HepG2 (cell line): ENCODE results near the gene EFNA3. TPM values are rescaled to one million over a fixed set of nuclear protein-coding genes. Genes with fewer than 3 reads are reported as not detected.
A peak's percentile ranks its signal among the peaks of the same experiment; 100 is the strongest.

ENCODE experiments used
- ATAC-seq: fragments of 200-7000 bp; cut with Tn5 transposase; 3 replicates; pipeline ENCODE4 v1.9.1; 2020; ENCODE audit warnings: mild to moderate bottlenecking, moderate library complexity
- BruUV-seq: library from RNA; stranded (reverse); fragments of 400-500 nt; replicated peaks from 2 replicates; lab custom pipeline; 2021; lab: Mats Ljungman, UMichigan
- CTCF ChIA-PET: fragments of 300-600 bp; formaldehyde crosslinking; extraction: SDS; loops from one replicate; lab custom pipeline; 2021; ENCODE audit warnings: low total read pairs, inconsistent platforms, low intra/inter-chr PET ratio; lab: Yijun Ruan, JAX
- POLR2A ChIA-PET: fragments of 350-600 bp; sonication (Branson Sonifier 250); formaldehyde crosslinking; loops from one replicate; lab custom pipeline; 2020; ENCODE audit warnings: antibody characterized with exemption, inconsistent platforms; lab: Yijun Ruan, JAX
- DNase-seq: peaks from one replicate; pipeline ENCODE4 v3.0.0-alpha.2; 2015; ENCODE audit warnings: low spot score
- FAIRE-seq: peaks from 3 replicates; lab custom pipeline; 2011; peaks lifted over from hg19 to GRCh38; lab: Jason Lieb, UNC
- H2AFZ ChIP-seq: one replicate; pipeline ENCODE4 v1.6.1; 2011; ENCODE audit warnings: low read length, inconsistent platforms
- H3K27ac ChIP-seq: fragments of 300-600 bp; 3 replicates; pipeline ENCODE4 v1.8.0; 2011; ENCODE audit warnings: mixed run types, mild to moderate bottlenecking, mixed read lengths, low read length, inconsistent platforms; ENCODE audit not compliant: insufficient read depth; ENCODE audit errors: extremely low read length
- H3K27me3 ChIP-seq, 2 experiments: fragments of 200-600 bp in 1 of 2; 2 replicates in 1 of 2; 3 replicates in 1 of 2; pipeline versions ENCODE4 v1.6.0 to v1.8.0; 2011; ENCODE audit warnings: low read length in 2 of 2, mild to moderate bottlenecking in 2 of 2, moderate library complexity in 2 of 2, inconsistent platforms in 1 of 2; ENCODE audit not compliant: insufficient read depth in 2 of 2, control insufficient read depth in 1 of 2
- H3K36me3 ChIP-seq, 2 experiments: fragments of 200-600 bp in 1 of 2; replicated peaks in 1 of 2; 2 replicates in 1 of 2; 3 replicates in 1 of 2; pipeline versions ENCODE4 v1.5.1 to v1.8.0; 2011; ENCODE audit warnings: low read length in 2 of 2, inconsistent platforms in 1 of 2; ENCODE audit not compliant: insufficient read depth in 2 of 2, control insufficient read depth in 1 of 2
- H3K4me1 ChIP-seq: 2 replicates; pipeline ENCODE4 v1.5.1; 2012; ENCODE audit warnings: low read length, inconsistent platforms; ENCODE audit not compliant: insufficient read depth
- H3K4me2 ChIP-seq: 2 replicates; pipeline ENCODE4 v1.6.0; 2011; ENCODE audit warnings: low read depth, low read length, inconsistent platforms
- H3K4me3 ChIP-seq, 3 experiments: fragments of 200-600 bp in 1 of 3; sonication (generic), shearing (Covaris generic) in 1 of 3; replicated peaks in 1 of 3; 2 replicates each; pipeline ENCODE4 v1.5.1; 2011 to 2016; ENCODE audit warnings: low read length in 3 of 3, inconsistent platforms in 2 of 3, low read depth in 2 of 3, mild to moderate bottlenecking in 2 of 3, control low read depth in 1 of 3, mixed read lengths in 1 of 3; ENCODE audit not compliant: insufficient read depth in 1 of 3
- H3K79me2 ChIP-seq: one replicate; pipeline ENCODE4 v1.6.1; 2011; ENCODE audit warnings: low read length, inconsistent platforms; ENCODE audit not compliant: insufficient read depth
- H3K9ac ChIP-seq: 2 replicates; pipeline ENCODE4 v1.6.0; 2011; ENCODE audit warnings: mild to moderate bottlenecking, low read depth, low read length, inconsistent platforms; ENCODE audit not compliant: insufficient read depth
- H3K9me3 ChIP-seq: 2 replicates; pipeline ENCODE4 v1.5.1; 2012; ENCODE audit warnings: mild to moderate bottlenecking, low read length
- H4K20me1 ChIP-seq: 2 replicates; pipeline ENCODE4 v1.6.0; 2011; ENCODE audit warnings: inconsistent platforms, mild to moderate bottlenecking, low read length, moderate library complexity; ENCODE audit not compliant: insufficient read depth
- GTF3A ChIP-seq: sonication (generic); formaldehyde crosslinking; conservative IDR thresholded peaks from 2 replicates; pipeline ENCODE4 v1.4.0; 2020; ENCODE audit warnings: mild to moderate bottlenecking, missing genetic modification reagents
- RBFOX2 ChIP-seq: fragments of 200-400 bp; formaldehyde crosslinking; IDR thresholded peaks from 2 replicates; pipeline ENCODE4 v1.6.1; 2017; ENCODE audit warnings: low read depth, mild to moderate bottlenecking, low read length
- RBM22 ChIP-seq: fragments of 200-400 bp; formaldehyde crosslinking; optimal IDR thresholded peaks from 2 replicates; pipeline ENCODE3; 2017; ENCODE audit warnings: mild to moderate bottlenecking, low read length, moderate library complexity
- ZNF230 ChIP-seq: sonication (generic); formaldehyde crosslinking; IDR thresholded peaks from 2 replicates; pipeline ENCODE4 v1.4.0; 2020; ENCODE audit warnings: mild to moderate bottlenecking, missing genetic modification reagents
- ZNF891 ChIP-seq: sonication (generic); formaldehyde crosslinking; IDR thresholded peaks from 2 replicates; pipeline ENCODE4 v1.5.0; 2020; ENCODE audit warnings: mild to moderate bottlenecking, missing genetic modification reagents
- WGBS: methylation state at CpG from one replicate; pipeline ENCODE4 v1.1.6; 2017; ENCODE audit warnings: low lambda C conversion rate; 5-methylcytosine and 5-hydroxymethylcytosine counted together
- in situ Hi-C: cut with HindIII; loops from 2 replicates; pipeline ENCODE4 v1.10.0; 2017; ENCODE audit warnings: low pct_unique_long_range_greater_than_20kb; ENCODE audit not compliant: extremely low pct_ligation_motif_present
- intact Hi-C: fragments of 100-400 bp; cut with micrococcal nuclease; formaldehyde crosslinking; loops from one replicate; pipeline ENCODE4 v1.10.0; 2022; ENCODE audit not compliant: unreplicated experiment
- polyA plus RNA-seq, 8 experiments: library from polyadenylated mRNA; depleted of rRNA in 3 of 8; stranded (reverse) in 7 of 8; unstranded in 1 of 8; fragments of >200 nt; fragmentation: Illumina TruSeq in 4 of 8; extraction: Trizol in 4 of 8; gene quantifications; 2 replicates each; pipeline versions ENCODE4 v1.2.1 to v1.2.3, GENCODE V29; 2011 to 2016; ENCODE audit warnings: low read depth in 4 of 8, missing spikeins in 1 of 8, mixed read lengths in 1 of 8; ENCODE audit not compliant: insufficient read depth in 1 of 8
- total RNA-seq, 5 experiments: library from RNA; depleted of rRNA; stranded (reverse); fragments of >200 nt; fragmentation: Illumina TruSeq; extraction: Trizol; gene quantifications; 2 replicates each; pipeline ENCODE4 v1.2.3, GENCODE V29; 2016; ENCODE audit warnings: low read depth in 1 of 5
- TF ChIP-seq, protein P1 (sequence below): IDR thresholded peaks from 2 replicates; pipeline ENCODE4 v1.6.1; 2018; ENCODE audit warnings: missing genetic modification reagents

The EFNA3 gene
- total and polyA plus RNA-seq, 2 of the 13 experiments (the other 11 are each of a cell fraction or from before 2014, with no cell fraction given), result 1.0 to 5.7 TPM

DNA sequence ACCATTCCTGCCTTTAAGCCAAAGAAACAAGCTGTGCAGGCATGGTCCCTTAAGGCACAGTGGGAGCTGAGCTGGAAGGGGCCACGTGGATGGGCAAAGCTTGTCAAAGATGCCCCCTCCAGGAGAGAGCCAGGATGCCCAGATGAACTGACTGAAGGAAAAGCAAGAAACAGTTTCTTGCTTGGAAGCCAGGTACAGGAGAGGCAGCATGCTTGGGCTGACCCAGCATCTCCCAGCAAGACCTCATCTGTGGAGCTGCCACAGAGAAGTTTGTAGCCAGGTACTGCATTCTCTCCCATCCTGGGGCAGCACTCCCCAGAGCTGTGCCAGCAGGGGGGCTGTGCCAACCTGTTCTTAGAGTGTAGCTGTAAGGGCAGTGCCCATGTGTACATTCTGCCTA lies 55.7 kb downstream of the EFNA3 start:
- peaks cover 58% of the 10 kb centered on the region for H4K20me1 ChIP-seq
- 67% methylated on average over 1 of the region's 1 CpG for WGBS
- intact Hi-C loops (no loop called here), in situ Hi-C loops (no loop called here)
- FAIRE-seq, result no peak
- peaks cover 81% of the 10 kb centered on the region for H3K4me1 ChIP-seq
- H3K27me3 ChIP-seq, result no peaks in the 10 kb centered on the region; a peak in 1 of 5 replicates
- CTCF ChIA-PET, result interaction anchor here (3.2 kb wide), 1 partner anchor 41 kb away, joined by 18 read pairs; no protein-coding TSS in a partner anchor
- BruUV-seq, result no TSS peak
- H3K9ac ChIP-seq, result peak overlapping the region; percentile 38
- H3K36me3 ChIP-seq, result peaks cover 17 to 51% of the 10 kb centered on the region in 2 experiments
- DNase-seq, result no peak
- H3K9me3 ChIP-seq, result no peaks in the 10 kb centered on the region
- peak overlapping the region; percentile 89 for H3K27ac ChIP-seq
- H3K4me2 ChIP-seq, result peak overlapping the region; percentile 89
- ATAC-seq, result no peak
- POLR2A ChIA-PET, result interaction anchor here (0.7 to 7.4 kb wide), 13 partner anchors 9 to 161 kb away, joined by 3 to 144 read pairs (median 6); partner anchors contain the start of genes EFNA1, KRTCAP2 and ZBTB7B
- H3K4me3 ChIP-seq, result peak overlapping the region in 2 of 3 experiments; percentile 23 to 84; a peak in 4 of 6 replicates
- TF ChIP-seq RBFOX2, result peak; percentile 7; the same call in 1 of the 2 replicates
- TF ChIP-seq GTF3A, result no peak
- peak; percentile 39; the same call in 1 of the 2 replicates for TF ChIP-seq ZNF891 (CRISPR knock-in tag)
- 0 out of 2 replicates have a peak, but pooled peaks have one; percentile 15 for TF ChIP-seq ZNF230 (CRISPR knock-in tag)
- peak; percentile 83 for TF ChIP-seq RBM22
- TF ChIP-seq, protein P1, sequence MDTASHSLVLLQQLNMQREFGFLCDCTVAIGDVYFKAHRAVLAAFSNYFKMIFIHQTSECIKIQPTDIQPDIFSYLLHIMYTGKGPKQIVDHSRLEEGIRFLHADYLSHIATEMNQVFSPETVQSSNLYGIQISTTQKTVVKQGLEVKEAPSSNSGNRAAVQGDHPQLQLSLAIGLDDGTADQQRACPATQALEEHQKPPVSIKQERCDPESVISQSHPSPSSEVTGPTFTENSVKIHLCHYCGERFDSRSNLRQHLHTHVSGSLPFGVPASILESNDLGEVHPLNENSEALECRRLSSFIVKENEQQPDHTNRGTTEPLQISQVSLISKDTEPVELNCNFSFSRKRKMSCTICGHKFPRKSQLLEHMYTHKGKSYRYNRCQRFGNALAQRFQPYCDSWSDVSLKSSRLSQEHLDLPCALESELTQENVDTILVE, result no peak
- TF ChIP-seq, all 625 proteins: peak for 4
- Histone ChIP-seq H3K79me2 (peaks cover 59% of the 10 kb centered on the region), H2AFZ (no peak overlapping the region)
